NCI-H524 treated with DMSO at 0.1 percent for 48 hours (cell line): ENCODE data around the gene DGKB.

ENCODE experiments used
- DNase-seq: peaks from one replicate; lab custom pipeline; 2025; lab: John Stamatoyannopoulos, UW

Gene DGKB

GRCh38 chr7:14123923-14124322, 778.6 kb downstream of the DGKB start:
- DNase-seq, result no peak

GRCh38 chr7:14115701-14116100, 786.9 kb downstream of the DGKB start:
- DNase-seq, result no peak

GRCh38 chr7:14104861-14105260, 797.7 kb downstream of the DGKB start:
- no peak for DNase-seq

- DNase-seq, result no peak
These were observed 806.4 kb downstream of the DGKB start for GRCh38 chr7:14096159-14096558.

GRCh38 chr7:14095233-14095950, 807.2 kb downstream of the DGKB start:
- DNase-seq, result no peak
